Choroid plexus epithelial cell (primary cell): ENCODE data around the gene GNG2.

Experiments
- DNase-seq: peaks from one replicate; pipeline ENCODE4 v3.0.0-alpha.2; 2010; ENCODE audit warnings: low read depth
- H3K4me3 ChIP-seq: 2 replicates; pipeline ENCODE4 v1.5.1; 2011; ENCODE audit warnings: low read depth, mild to moderate bottlenecking, control low read depth, low read length, moderate library complexity
- CTCF ChIP-seq: conservative IDR thresholded peaks from 2 replicates; pipeline ENCODE4 v1.5.1; 2011; ENCODE audit warnings: low read depth, mild to moderate bottlenecking, control low read depth, inconsistent platforms, low read length, moderate library complexity

The GNG2 gene

GRCh38 chr14:51850651-51851050 lies 9.8 kb upstream of the GNG2 start:
- DNase-seq: no peak
- no peak for TF ChIP-seq CTCF

GRCh38 chr14:51852541-51852940 lies 7.9 kb upstream of the GNG2 start:
- peak; percentile 59 for DNase-seq
- H3K4me3 ChIP-seq: no peak overlapping the region
- TF ChIP-seq CTCF: no peak

More at GRCh38 chr14:51850651-51851050, 9.8 kb upstream of the GNG2 start:
- H3K4me3 ChIP-seq: no peak overlapping the region

- DNase-seq: peak; percentile 50
- no peak overlapping the region for H3K4me3 ChIP-seq
- no peak for TF ChIP-seq CTCF
These were observed 5.2 kb upstream of the GNG2 start for GRCh38 chr14:51855234-51855633.

- no peak for TF ChIP-seq CTCF
- no peak overlapping the region for H3K4me3 ChIP-seq
- no peak for DNase-seq
These were observed 3.6 kb upstream of the GNG2 start for GRCh38 chr14:51856792-51857296.

GRCh38 chr14:51859131-51859530 lies 1.3 kb upstream of the GNG2 start:
- no peak for TF ChIP-seq CTCF
- no peak for DNase-seq
- H3K4me3 ChIP-seq: no peak overlapping the region

GRCh38 chr14:51860825-51861499 lies 550 bp downstream of the GNG2 start:
- H3K4me3 ChIP-seq: peak overlapping the region; percentile 65
- no peak for TF ChIP-seq CTCF
- DNase-seq: peak; percentile 35

- no peak for DNase-seq
- H3K4me3 ChIP-seq: peak overlapping the region; percentile 65
- no peak for TF ChIP-seq CTCF
These were observed 1.9 kb downstream of the GNG2 start for GRCh38 chr14:51862176-51862796.
